WTC11 (cell line): ENCODE results near the gene GRK6. TPM values are rescaled to one million over a fixed set of nuclear protein-coding genes. Genes with fewer than 3 reads are reported as not detected.

Source experiments
- ATAC-seq: fragments of 200-7000 bp; cut with Tn5 transposase; 2 replicates; pipeline ENCODE4 v1.10.0; 2021; ENCODE audit warnings: mild to moderate bottlenecking, moderate library complexity
- CTCF ChIA-PET: fragments of 300-600 bp; sonication (Branson Sonifier 250); formaldehyde crosslinking; loops from one replicate; lab custom pipeline; 2021; ENCODE audit warnings: antibody characterized with exemption; lab: Charles Lee
- POLR2A ChIA-PET: fragments of 350-600 bp; sonication (Branson Sonifier 250); formaldehyde crosslinking; loops from one replicate; lab custom pipeline; 2021; ENCODE audit warnings: antibody characterized with exemption; lab: Charles Lee
- DNase-seq: peaks from one replicate; pipeline ENCODE4 v3.0.0; 2021; ENCODE audit warnings: low spot score
- H3K27ac Mint-ChIP-seq: 2 replicates; pipeline ENCODE4 v1.8.0; 2021; ENCODE audit warnings: mixed read lengths
- H3K27me3 Mint-ChIP-seq: 2 replicates; pipeline ENCODE4 v1.8.0; 2021; ENCODE audit warnings: low read depth, mild to moderate bottlenecking, moderate library complexity, mixed read lengths
- H3K36me3 Mint-ChIP-seq: 2 replicates; pipeline ENCODE4 v1.8.0; 2021; ENCODE audit warnings: mixed read lengths
- H3K4me1 Mint-ChIP-seq: 2 replicates; pipeline ENCODE4 v1.8.0; 2022; ENCODE audit warnings: mixed read lengths
- H3K4me3 Mint-ChIP-seq: 2 replicates; pipeline ENCODE4 v1.8.0; 2021; ENCODE audit warnings: mild to moderate bottlenecking, moderate library complexity, mixed read lengths
- H3K9me3 Mint-ChIP-seq: 2 replicates; pipeline ENCODE4 v1.8.0; 2021; ENCODE audit warnings: mixed read lengths
- EMX1 ChIP-seq: fragments of 250-450 bp; sonication (Bioruptor Pico); IDR thresholded peaks from 2 replicates; pipeline ENCODE4 v1.8.0; 2021; ENCODE audit warnings: mild to moderate bottlenecking
- GRHL2 ChIP-seq: fragments of 250-450 bp; sonication (Bioruptor Pico); IDR thresholded peaks from 2 replicates; pipeline ENCODE4 v1.8.0; 2022; ENCODE audit warnings: mild to moderate bottlenecking, moderate library complexity; ENCODE audit not compliant: insufficient replicate concordance, severe bottlenecking
- NFATC4 ChIP-seq: fragments of 250-450 bp; sonication (Bioruptor Pico); IDR thresholded peaks from 2 replicates; pipeline ENCODE4 v1.9.0; 2021; ENCODE audit warnings: mild to moderate bottlenecking
- NR2C2 ChIP-seq: sonication (generic); formaldehyde crosslinking; IDR thresholded peaks from 2 replicates; pipeline ENCODE4 v1.8.0; 2022; ENCODE audit warnings: mild to moderate bottlenecking, missing genetic modification reagents
- ZNF232 ChIP-seq: sonication (generic); formaldehyde crosslinking; IDR thresholded peaks from 2 replicates; pipeline ENCODE4 v1.8.0; 2022; ENCODE audit warnings: mild to moderate bottlenecking, missing genetic modification reagents
- total RNA-seq: library from RNA; stranded (reverse); gene quantifications from 3 replicates; pipeline ENCODE4 v1.2.3, GENCODE V29; 2021
- TF ChIP-seq, protein P1 (sequence below): fragments of 250-450 bp; sonication (Bioruptor Pico); conservative IDR thresholded peaks from 2 replicates; pipeline ENCODE4 v1.9.0; 2021; ENCODE audit warnings: mild to moderate bottlenecking
- TF ChIP-seq, protein P2 (sequence below): sonication (generic); formaldehyde crosslinking; conservative IDR thresholded peaks from 2 replicates; pipeline ENCODE4 v1.8.1; 2023; ENCODE audit warnings: mild to moderate bottlenecking, low read depth, missing genetic modification reagents, moderate library complexity
- TF ChIP-seq, protein P3 (sequence below): fragments of 250-450 bp; sonication (Bioruptor Pico); IDR thresholded peaks from 2 replicates; pipeline ENCODE4 v1.9.0; 2021; ENCODE audit warnings: mild to moderate bottlenecking, borderline replicate concordance
- TF ChIP-seq, protein P4 (sequence below): sonication (generic); formaldehyde crosslinking; IDR thresholded peaks from 2 replicates; pipeline ENCODE4 v1.8.1; 2022; ENCODE audit warnings: low read depth, mild to moderate bottlenecking, moderate library complexity, missing genetic modification reagents, borderline replicate concordance
- TF ChIP-seq, protein P5 (sequence below): sonication (generic); formaldehyde crosslinking; IDR thresholded peaks from 2 replicates; pipeline ENCODE4 v1.8.1; 2022; ENCODE audit warnings: missing genetic modification reagents, borderline replicate concordance
- TF ChIP-seq, protein P6 (sequence below): sonication (generic); formaldehyde crosslinking; IDR thresholded peaks from 2 replicates; pipeline ENCODE4 v1.8.0; 2022; ENCODE audit warnings: mild to moderate bottlenecking, missing genetic modification reagents
- TF ChIP-seq, protein P7 (sequence below): sonication (generic); formaldehyde crosslinking; IDR thresholded peaks from 2 replicates; pipeline ENCODE4 v1.8.1; 2023; ENCODE audit warnings: mild to moderate bottlenecking, missing genetic modification reagents
- TF ChIP-seq, protein P8 (sequence below): sonication (generic); formaldehyde crosslinking; IDR thresholded peaks from 2 replicates; pipeline ENCODE4 v1.8.1; 2023; ENCODE audit warnings: mild to moderate bottlenecking, missing genetic modification reagents, moderate library complexity

GRK6 gene
- total RNA-seq, 1 experiment from 2014 or later = 69.2 TPM

DNA sequence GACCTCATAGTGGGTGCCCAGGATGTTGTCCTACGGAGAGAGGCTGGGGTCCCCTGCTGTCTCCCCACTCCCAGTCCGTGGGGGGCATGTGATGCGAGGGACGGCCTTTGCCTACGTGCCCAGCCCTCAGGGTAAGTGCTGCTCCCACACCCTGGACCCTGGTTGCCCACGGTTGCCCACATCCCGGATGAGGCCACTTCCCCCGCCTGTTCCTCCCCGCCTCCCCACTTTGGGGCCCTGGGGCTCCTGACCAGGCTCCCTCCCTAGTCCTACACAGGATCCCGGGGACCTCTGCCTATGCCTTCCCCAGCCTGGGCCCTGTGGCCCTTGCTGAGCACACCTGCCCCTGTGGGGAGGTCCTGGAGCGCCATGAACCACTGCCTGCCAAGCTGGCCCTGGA is 40.8 kb upstream of the GRK6 start:
- ATAC-seq = no peak
- ChIA-PET CTCF (interaction anchor here (0.6 to 9.6 kb wide), 7 partner anchors 14 to 91 kb away, joined by 3 to 202 read pairs (median 3); partner anchors contain the start of gene PFN3), POLR2A (no interaction called here)
- Mint-ChIP-seq H3K9me3 (no peaks in the 10 kb centered on the region), H3K27ac (no peak overlapping the region), H3K36me3 (no peaks in the 10 kb centered on the region), H3K4me3 (no peak overlapping the region), H3K4me1 (peaks cover 37% of the 10 kb centered on the region), H3K27me3 (peaks cover 33% of the 10 kb centered on the region)
- no peak for DNase-seq
- TF ChIP-seq, protein P1, sequence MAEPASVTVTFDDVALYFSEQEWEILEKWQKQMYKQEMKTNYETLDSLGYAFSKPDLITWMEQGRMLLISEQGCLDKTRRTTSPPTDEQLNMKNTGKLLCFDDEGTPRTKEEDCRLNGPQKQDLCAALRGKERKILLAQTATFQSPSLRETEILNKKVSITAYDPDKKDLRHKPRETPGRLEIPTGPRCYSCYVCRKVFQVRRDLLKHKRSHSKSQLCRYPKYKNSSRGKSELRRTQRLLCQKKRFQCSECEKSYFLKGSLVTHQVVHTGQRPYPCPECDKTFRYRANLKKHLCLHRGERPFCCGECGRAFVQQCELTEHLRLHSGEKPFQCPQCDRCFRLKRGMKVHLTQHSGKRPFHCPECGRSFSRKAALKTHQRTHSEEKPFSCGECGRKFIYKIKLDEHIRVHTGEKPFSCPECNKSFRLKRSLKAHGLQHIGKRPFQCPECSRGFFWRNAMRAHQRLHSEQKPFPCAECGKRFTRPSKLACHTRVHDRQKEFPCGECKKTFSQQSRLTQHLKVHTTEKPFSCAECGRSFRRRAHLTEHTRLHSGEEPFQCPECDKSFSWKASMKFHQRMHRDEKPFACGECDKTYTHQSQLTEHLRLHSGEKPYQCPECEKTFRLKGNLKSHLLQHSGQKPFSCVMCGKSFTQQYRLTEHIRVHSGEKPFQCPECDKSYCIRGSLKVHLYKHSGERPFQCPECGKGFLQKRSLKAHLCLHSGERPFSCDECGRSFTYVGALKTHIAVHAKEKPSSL (CRISPR knock-in tag) = no peak
- TF ChIP-seq, protein P2, sequence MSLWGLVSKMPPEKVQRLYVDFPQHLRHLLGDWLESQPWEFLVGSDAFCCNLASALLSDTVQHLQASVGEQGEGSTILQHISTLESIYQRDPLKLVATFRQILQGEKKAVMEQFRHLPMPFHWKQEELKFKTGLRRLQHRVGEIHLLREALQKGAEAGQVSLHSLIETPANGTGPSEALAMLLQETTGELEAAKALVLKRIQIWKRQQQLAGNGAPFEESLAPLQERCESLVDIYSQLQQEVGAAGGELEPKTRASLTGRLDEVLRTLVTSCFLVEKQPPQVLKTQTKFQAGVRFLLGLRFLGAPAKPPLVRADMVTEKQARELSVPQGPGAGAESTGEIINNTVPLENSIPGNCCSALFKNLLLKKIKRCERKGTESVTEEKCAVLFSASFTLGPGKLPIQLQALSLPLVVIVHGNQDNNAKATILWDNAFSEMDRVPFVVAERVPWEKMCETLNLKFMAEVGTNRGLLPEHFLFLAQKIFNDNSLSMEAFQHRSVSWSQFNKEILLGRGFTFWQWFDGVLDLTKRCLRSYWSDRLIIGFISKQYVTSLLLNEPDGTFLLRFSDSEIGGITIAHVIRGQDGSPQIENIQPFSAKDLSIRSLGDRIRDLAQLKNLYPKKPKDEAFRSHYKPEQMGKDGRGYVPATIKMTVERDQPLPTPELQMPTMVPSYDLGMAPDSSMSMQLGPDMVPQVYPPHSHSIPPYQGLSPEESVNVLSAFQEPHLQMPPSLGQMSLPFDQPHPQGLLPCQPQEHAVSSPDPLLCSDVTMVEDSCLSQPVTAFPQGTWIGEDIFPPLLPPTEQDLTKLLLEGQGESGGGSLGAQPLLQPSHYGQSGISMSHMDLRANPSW (CRISPR knock-in tag) = no peak
- TF ChIP-seq NR2C2 (CRISPR knock-in tag) = no peak

DNA sequence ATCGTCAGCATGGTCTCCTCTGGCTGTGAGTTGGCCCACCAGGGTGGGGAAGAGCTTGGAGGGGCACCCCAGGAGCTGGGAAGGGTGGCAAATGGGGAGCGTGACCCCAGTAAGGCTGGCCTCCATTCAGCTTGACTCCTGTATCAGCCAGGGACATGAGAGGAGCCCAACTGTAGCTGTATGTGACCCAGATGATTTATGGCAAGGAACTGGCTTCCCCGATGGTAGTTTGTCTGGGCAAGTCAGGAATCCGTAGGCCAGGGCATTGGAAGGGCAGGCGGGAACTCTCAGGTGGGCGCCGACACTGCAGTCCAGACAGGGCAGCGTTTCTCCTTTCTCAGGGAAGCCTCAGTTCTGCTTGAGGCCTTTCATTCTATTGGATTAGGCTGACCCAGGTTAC is 39.9 kb upstream of the GRK6 start:
- H3K36me3 Mint-ChIP-seq = no peaks in the 10 kb centered on the region
- DNase-seq (no peak), ATAC-seq (no peak)
- H3K4me1 Mint-ChIP-seq = peaks cover 30% of the 10 kb centered on the region
- ChIA-PET POLR2A (no interaction called here), CTCF (interaction anchor here (0.5 to 9.6 kb wide), 6 partner anchors 15 to 120 kb away, joined by 3 to 202 read pairs (median 4); partner anchors contain the start of gene PFN3)
- TF ChIP-seq, protein P3, sequence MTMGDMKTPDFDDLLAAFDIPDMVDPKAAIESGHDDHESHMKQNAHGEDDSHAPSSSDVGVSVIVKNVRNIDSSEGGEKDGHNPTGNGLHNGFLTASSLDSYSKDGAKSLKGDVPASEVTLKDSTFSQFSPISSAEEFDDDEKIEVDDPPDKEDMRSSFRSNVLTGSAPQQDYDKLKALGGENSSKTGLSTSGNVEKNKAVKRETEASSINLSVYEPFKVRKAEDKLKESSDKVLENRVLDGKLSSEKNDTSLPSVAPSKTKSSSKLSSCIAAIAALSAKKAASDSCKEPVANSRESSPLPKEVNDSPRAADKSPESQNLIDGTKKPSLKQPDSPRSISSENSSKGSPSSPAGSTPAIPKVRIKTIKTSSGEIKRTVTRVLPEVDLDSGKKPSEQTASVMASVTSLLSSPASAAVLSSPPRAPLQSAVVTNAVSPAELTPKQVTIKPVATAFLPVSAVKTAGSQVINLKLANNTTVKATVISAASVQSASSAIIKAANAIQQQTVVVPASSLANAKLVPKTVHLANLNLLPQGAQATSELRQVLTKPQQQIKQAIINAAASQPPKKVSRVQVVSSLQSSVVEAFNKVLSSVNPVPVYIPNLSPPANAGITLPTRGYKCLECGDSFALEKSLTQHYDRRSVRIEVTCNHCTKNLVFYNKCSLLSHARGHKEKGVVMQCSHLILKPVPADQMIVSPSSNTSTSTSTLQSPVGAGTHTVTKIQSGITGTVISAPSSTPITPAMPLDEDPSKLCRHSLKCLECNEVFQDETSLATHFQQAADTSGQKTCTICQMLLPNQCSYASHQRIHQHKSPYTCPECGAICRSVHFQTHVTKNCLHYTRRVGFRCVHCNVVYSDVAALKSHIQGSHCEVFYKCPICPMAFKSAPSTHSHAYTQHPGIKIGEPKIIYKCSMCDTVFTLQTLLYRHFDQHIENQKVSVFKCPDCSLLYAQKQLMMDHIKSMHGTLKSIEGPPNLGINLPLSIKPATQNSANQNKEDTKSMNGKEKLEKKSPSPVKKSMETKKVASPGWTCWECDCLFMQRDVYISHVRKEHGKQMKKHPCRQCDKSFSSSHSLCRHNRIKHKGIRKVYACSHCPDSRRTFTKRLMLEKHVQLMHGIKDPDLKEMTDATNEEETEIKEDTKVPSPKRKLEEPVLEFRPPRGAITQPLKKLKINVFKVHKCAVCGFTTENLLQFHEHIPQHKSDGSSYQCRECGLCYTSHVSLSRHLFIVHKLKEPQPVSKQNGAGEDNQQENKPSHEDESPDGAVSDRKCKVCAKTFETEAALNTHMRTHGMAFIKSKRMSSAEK (CRISPR knock-in tag) = no peak
- TF ChIP-seq NFATC4 (CRISPR knock-in tag) = no peak
- TF ChIP-seq, protein P4, sequence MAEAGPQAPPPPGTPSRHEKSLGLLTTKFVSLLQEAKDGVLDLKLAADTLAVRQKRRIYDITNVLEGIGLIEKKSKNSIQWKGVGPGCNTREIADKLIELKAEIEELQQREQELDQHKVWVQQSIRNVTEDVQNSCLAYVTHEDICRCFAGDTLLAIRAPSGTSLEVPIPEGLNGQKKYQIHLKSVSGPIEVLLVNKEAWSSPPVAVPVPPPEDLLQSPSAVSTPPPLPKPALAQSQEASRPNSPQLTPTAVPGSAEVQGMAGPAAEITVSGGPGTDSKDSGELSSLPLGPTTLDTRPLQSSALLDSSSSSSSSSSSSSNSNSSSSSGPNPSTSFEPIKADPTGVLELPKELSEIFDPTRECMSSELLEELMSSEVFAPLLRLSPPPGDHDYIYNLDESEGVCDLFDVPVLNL (CRISPR knock-in tag) = no peak
- TF ChIP-seq, all 79 proteins: peak for 0
- H3K27ac Mint-ChIP-seq = no peak overlapping the region
- peaks cover 36% of the 10 kb centered on the region for H3K27me3 Mint-ChIP-seq
- H3K9me3 Mint-ChIP-seq = no peaks in the 10 kb centered on the region
- H3K4me3 Mint-ChIP-seq = no peak overlapping the region

DNA sequence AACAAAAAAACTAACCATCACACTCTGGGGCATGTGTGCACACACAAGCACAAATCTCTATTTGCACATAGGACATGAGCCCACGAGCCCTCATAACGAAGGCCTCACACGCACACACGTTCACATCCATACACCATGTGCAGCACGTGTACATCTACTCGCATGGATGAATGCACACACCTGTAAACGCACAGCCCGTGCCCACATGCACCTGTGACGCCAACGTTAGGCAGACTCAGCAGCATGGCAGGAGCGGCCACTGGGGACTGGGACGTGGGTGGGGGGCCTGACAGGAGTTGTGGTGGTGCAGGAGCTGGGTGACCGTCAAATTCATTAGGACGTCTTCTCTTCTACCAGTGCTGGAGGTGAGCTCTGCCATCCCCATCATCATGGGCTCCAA is 39.1 kb upstream of the GRK6 start:
- CTCF ChIA-PET = interaction anchor here (6.2 to 9.6 kb wide), 2 partner anchors 16 kb away, joined by 130 to 202 read pairs; partner anchors contain the start of gene PFN3
- POLR2A ChIA-PET = interaction anchor here (1.5 kb wide), 1 partner anchor 17 kb away, joined by 4 read pairs; no protein-coding TSS in a partner anchor
- DNase-seq = no peak
- Mint-ChIP-seq H3K9me3 (no peaks in the 10 kb centered on the region), H3K4me1 (peaks cover 28% of the 10 kb centered on the region), H3K36me3 (no peaks in the 10 kb centered on the region), H3K27ac (no peak overlapping the region), H3K27me3 (peaks cover 36% of the 10 kb centered on the region), H3K4me3 (no peak overlapping the region)
- ATAC-seq = no peak
- TF ChIP-seq, protein P5, sequence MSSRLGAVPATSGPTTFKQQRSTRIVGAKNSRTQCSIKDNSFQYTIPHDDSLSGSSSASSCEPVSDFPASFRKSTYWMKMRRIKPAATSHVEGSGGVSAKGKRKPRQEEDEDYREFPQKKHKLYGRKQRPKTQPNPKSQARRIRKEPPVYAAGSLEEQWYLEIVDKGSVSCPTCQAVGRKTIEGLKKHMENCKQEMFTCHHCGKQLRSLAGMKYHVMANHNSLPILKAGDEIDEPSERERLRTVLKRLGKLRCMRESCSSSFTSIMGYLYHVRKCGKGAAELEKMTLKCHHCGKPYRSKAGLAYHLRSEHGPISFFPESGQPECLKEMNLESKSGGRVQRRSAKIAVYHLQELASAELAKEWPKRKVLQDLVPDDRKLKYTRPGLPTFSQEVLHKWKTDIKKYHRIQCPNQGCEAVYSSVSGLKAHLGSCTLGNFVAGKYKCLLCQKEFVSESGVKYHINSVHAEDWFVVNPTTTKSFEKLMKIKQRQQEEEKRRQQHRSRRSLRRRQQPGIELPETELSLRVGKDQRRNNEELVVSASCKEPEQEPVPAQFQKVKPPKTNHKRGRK (CRISPR knock-in tag) = no peak
- TF ChIP-seq EMX1 (no peak), GRHL2 (no peak), ZNF232 (CRISPR knock-in tag) (no peak)
- TF ChIP-seq, protein P6, sequence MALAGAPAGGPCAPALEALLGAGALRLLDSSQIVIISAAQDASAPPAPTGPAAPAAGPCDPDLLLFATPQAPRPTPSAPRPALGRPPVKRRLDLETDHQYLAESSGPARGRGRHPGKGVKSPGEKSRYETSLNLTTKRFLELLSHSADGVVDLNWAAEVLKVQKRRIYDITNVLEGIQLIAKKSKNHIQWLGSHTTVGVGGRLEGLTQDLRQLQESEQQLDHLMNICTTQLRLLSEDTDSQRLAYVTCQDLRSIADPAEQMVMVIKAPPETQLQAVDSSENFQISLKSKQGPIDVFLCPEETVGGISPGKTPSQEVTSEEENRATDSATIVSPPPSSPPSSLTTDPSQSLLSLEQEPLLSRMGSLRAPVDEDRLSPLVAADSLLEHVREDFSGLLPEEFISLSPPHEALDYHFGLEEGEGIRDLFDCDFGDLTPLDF (CRISPR knock-in tag) = no peak
- TF ChIP-seq, protein P7, sequence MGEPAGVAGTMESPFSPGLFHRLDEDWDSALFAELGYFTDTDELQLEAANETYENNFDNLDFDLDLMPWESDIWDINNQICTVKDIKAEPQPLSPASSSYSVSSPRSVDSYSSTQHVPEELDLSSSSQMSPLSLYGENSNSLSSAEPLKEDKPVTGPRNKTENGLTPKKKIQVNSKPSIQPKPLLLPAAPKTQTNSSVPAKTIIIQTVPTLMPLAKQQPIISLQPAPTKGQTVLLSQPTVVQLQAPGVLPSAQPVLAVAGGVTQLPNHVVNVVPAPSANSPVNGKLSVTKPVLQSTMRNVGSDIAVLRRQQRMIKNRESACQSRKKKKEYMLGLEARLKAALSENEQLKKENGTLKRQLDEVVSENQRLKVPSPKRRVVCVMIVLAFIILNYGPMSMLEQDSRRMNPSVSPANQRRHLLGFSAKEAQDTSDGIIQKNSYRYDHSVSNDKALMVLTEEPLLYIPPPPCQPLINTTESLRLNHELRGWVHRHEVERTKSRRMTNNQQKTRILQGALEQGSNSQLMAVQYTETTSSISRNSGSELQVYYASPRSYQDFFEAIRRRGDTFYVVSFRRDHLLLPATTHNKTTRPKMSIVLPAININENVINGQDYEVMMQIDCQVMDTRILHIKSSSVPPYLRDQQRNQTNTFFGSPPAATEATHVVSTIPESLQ (CRISPR knock-in tag) = no peak
- TF ChIP-seq, protein P8, sequence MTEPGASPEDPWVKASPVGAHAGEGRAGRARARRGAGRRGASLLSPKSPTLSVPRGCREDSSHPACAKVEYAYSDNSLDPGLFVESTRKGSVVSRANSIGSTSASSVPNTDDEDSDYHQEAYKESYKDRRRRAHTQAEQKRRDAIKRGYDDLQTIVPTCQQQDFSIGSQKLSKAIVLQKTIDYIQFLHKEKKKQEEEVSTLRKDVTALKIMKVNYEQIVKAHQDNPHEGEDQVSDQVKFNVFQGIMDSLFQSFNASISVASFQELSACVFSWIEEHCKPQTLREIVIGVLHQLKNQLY = no peak
